Kidney capillary endothelial cell (primary cell): Measurements from ENCODE around the gene APOC4.

Experiments used
- DNase-seq: peaks from one replicate; pipeline ENCODE4 v3.0.0-alpha.2; 2018; ENCODE audit warnings: low spot score

The APOC4 gene

GRCh38 chr19:44993926-44994537 lies 52.0 kb downstream of the APOC4 start:
- DNase-seq: no peak
